K562 (cell line): ENCODE results near the gene COL4A2. TPM values are rescaled to one million over a fixed set of nuclear protein-coding genes. Genes with fewer than 3 reads are reported as not detected.

Source experiments
- DEAF1 ChIP-seq: fragments of 450-650 bp; formaldehyde crosslinking; IDR thresholded peaks from 2 replicates; pipeline ENCODE4 v1.4.0; 2020; ENCODE audit warnings: mild to moderate bottlenecking, moderate library complexity
- FOXK1 ChIP-seq: sonication (generic); formaldehyde crosslinking; IDR thresholded peaks from 2 replicates; pipeline ENCODE4 v1.8.0; 2022; ENCODE audit warnings: missing genetic modification reagents, mild to moderate bottlenecking, borderline replicate concordance
- JUND ChIP-seq, 2 experiments: IDR thresholded peaks; 2 replicates in 1 of 2; 3 replicates in 1 of 2; pipeline ENCODE4 v1.6.1; 2011; ENCODE audit warnings: borderline replicate concordance in 2 of 2, low read depth in 2 of 2, low read length in 2 of 2, improper control_type of control experiment in 1 of 2, missing biosample characterization in 1 of 2, missing genetic modification characterization in 1 of 2, missing genetic modification reagents in 1 of 2
- KLF1 ChIP-seq: fragments of 450-650 bp; IDR thresholded peaks from 2 replicates; pipeline ENCODE4 v1.6.1; 2016; ENCODE audit warnings: missing genetic modification characterization, missing compliant biosample characterization
- RERE ChIP-seq: sonication (generic); formaldehyde crosslinking; IDR thresholded peaks from 2 replicates; pipeline ENCODE4 v1.8.0; 2023; ENCODE audit warnings: missing genetic modification reagents, mild to moderate bottlenecking, borderline replicate concordance
- ZNF707 ChIP-seq: fragments of 250-450 bp; sonication (Bioruptor Pico); conservative IDR thresholded peaks from 2 replicates; pipeline ENCODE4 v1.8.0; 2022; ENCODE audit warnings: inconsistent platforms, mild to moderate bottlenecking, moderate library complexity
- ZNF764 ChIP-seq: fragments of 250-450 bp; sonication (Bioruptor Pico); IDR thresholded peaks from 2 replicates; pipeline ENCODE4 v1.4.0; 2020; ENCODE audit warnings: low read depth, mild to moderate bottlenecking, moderate library complexity
- polyA plus RNA-seq, 8 experiments: library from polyadenylated mRNA; depleted of rRNA in 4 of 8; stranded (reverse) in 5 of 8; unstranded in 3 of 8; fragments of >200 nt; fragmentation: Nextera tagmentation in 2 of 8; fragmentation: Illumina TruSeq in 1 of 8; extraction: Ambion mirVana in 2 of 8; extraction: Trizol in 1 of 8; gene quantifications; 2 replicates each; pipeline versions ENCODE4 v1.2.1 to v1.2.3, GENCODE V29; 2011 to 2014; ENCODE audit warnings: inconsistent platforms in 1 of 8, missing spikeins in 1 of 8
- total RNA-seq, 7 experiments: library from RNA; depleted of rRNA in 6 of 7; stranded (reverse); fragments of >200 nt in 6 of 7; fragmentation: Illumina TruSeq in 2 of 7; extraction: Trizol in 2 of 7; gene quantifications; 2 replicates each; pipeline versions ENCODE4 v1.2.1 to v1.2.3, GENCODE V29; 2011 to 2021; ENCODE audit warnings: low replicate concordance in 1 of 7
- TF ChIP-seq, protein P1 (sequence below): sonication (generic); formaldehyde crosslinking; IDR thresholded peaks from 2 replicates; pipeline ENCODE4 v1.8.0; 2022; ENCODE audit warnings: mild to moderate bottlenecking, missing genetic modification reagents
- TF ChIP-seq, protein P2 (sequence below), 2 experiments: fragments of 450-650 bp; IDR thresholded peaks; 2 replicates each; pipeline ENCODE4 v1.6.1; 2016; ENCODE audit warnings: mild to moderate bottlenecking in 2 of 2, borderline replicate concordance in 1 of 2, low read depth in 1 of 2, moderate library complexity in 1 of 2

COL4A2 gene
- total and polyA plus RNA-seq, 9 of the 15 experiments (the other 6 are each of a cell fraction or from before 2014, with no cell fraction given), result 0.13 to 15.2 (median 8.1) TPM

GRCh38 chr13:110557610-110558305 is 250.7 kb downstream of the COL4A2 start (continued):
- no peak for TF ChIP-seq RERE (CRISPR knock-in tag)
- no peak for TF ChIP-seq FOXK1 (CRISPR knock-in tag)
- TF ChIP-seq, protein P1, sequence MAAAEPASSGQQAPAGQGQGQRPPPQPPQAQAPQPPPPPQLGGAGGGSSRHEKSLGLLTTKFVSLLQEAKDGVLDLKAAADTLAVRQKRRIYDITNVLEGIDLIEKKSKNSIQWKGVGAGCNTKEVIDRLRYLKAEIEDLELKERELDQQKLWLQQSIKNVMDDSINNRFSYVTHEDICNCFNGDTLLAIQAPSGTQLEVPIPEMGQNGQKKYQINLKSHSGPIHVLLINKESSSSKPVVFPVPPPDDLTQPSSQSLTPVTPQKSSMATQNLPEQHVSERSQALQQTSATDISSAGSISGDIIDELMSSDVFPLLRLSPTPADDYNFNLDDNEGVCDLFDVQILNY (CRISPR knock-in tag), result no peak
- no peak for TF ChIP-seq ZNF764
- TF ChIP-seq DEAF1 (CRISPR knock-in tag), result no peak
- TF ChIP-seq, protein P2, sequence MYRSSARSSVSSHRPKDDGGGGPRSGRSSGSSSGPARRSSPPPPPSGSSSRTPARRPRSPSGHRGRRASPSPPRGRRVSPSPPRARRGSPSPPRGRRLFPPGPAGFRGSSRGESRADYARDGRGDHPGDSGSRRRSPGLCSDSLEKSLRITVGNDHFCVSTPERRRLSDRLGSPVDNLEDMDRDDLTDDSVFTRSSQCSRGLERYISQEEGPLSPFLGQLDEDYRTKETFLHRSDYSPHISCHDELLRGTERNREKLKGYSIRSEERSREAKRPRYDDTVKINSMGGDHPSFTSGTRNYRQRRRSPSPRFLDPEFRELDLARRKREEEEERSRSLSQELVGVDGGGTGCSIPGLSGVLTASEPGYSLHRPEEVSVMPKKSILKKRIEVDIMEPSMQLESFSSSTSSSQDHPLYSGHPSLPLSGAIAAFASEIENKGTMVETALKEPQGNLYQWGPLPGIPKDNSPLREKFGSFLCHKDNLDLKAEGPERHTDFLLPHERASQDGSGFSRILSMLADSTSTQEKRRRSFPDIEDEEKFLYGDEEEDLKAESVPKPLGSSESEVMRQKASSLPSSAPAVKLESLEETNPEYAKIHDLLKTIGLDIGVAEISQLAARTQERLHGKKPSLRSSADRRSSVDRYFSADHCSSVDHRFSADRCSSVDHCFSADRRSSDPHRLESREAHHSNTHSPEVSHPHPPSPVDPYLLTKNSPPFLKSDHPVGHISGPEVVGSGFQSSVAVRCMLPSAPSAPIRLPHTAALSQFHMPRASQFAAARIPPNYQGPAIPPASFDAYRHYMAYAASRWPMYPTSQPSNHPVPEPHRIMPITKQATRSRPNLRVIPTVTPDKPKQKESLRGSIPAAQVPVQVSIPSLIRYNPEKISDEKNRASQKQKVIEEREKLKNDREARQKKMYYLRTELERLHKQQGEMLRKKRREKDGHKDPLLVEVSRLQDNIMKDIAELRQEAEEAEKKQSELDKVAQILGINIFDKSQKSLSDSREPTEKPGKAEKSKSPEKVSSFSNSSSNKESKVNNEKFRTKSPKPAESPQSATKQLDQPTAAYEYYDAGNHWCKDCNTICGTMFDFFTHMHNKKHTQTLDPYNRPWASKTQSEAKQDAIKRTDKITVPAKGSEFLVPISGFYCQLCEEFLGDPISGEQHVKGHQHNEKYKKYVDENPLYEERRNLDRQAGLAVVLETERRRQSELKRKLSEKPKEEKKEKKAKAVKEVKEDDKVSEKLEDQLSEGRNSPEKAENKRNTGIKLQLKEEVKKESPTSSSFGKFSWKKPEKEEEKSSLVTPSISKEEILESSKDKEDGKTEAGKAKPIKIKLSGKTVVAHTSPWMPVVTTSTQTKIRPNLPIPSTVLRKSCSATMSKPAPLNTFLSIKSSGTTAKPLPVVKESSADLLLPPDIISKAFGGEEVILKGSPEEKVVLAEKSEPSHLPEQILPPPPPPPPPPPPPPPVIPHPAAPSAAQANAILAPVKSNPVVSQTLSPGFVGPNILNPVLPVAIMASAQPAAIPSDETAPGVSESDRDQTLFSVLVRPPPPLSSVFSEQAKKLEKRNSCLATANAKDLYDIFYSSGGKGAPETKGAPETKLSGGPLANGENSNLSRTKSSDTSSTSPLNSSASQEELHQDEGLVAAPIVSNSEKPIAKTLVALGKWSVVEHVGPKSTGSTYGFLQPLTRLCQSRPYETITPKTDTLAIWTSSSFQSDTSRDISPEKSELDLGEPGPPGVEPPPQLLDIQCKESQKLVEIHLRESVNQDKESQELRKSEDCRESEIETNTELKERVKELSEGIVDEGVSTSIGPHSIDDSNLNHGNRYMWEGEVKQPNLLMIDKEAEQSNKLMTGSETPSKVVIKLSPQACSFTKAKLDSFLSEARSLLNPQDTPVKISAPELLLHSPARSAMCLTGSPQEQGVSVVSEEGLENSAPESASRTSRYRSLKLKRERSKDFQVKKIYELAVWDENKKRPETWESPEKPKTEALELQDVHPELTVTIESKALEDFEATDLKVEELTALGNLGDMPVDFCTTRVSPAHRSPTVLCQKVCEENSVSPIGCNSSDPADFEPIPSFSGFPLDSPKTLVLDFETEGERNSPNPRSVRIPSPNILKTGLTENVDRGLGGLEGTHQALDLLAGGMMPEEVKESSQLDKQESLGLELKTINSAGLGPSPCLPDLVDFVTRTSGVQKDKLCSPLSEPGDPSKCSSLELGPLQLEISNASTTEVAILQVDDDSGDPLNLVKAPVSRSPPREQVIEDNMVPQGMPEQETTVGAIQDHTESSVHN (IDR thresholded peaks at IDR 0.05; ENCODE audit: borderline replicate concordance in 1 of 2, low read depth in 1 of 2), result no peak
- TF ChIP-seq JUND (IDR thresholded peaks at IDR 0.05; ENCODE audit: borderline replicate concordance, low read depth, low read length), result no peak
- TF ChIP-seq JUND (tag; IDR thresholded peaks at IDR 0.05; ENCODE audit: borderline replicate concordance, low read depth, low read length), result no peak
- TF ChIP-seq ZNF707 (CRISPR knock-in tag), result no peak
- no peak for TF ChIP-seq KLF1 (tag)
